Activated T-helper 17 cell treated with anti-CD3 and anti-CD28 coated beads, Interleukin-2, amount 50 U/mL, for 72 hours (primary cell): ENCODE data around the gene NAPG. TPM values are rescaled to one million over a fixed set of nuclear protein-coding genes. Genes with fewer than 3 reads are reported as not detected.
"Not testable (repeated sequence)": the region's sequence is repeated elsewhere in the genome, so short reads cannot be mapped to it uniquely, and the experiment has no call there.

ENCODE experiments used
- ATAC-seq: fragments of 150-1000 bp; cut with Tn5 transposase; replicated peaks from 2 replicates; pipeline ENCODE4 v1.10.0; 2021; ENCODE audit warnings: mild to moderate bottlenecking, moderate library complexity
- H3K27ac Mint-ChIP-seq: one replicate; pipeline ENCODE4 v1.8.0; 2022; ENCODE audit warnings: mixed read lengths
- H3K27me3 Mint-ChIP-seq: one replicate; pipeline ENCODE4 v1.8.0; 2022; ENCODE audit warnings: mixed read lengths
- H3K36me3 Mint-ChIP-seq: one replicate; pipeline ENCODE4 v1.8.0; 2022; ENCODE audit warnings: low read depth, mild to moderate bottlenecking, mixed read lengths
- H3K4me1 Mint-ChIP-seq: one replicate; pipeline ENCODE4 v1.8.0; 2022; ENCODE audit warnings: mixed read lengths
- H3K4me3 Mint-ChIP-seq: one replicate; pipeline ENCODE4 v1.8.0; 2022; ENCODE audit warnings: mild to moderate bottlenecking, mixed read lengths
- H3K9me3 Mint-ChIP-seq: one replicate; pipeline ENCODE4 v1.8.0; 2022; ENCODE audit warnings: mixed read lengths
- total RNA-seq, 2 donors: library from RNA; stranded (reverse); gene quantifications; one replicate each; pipeline ENCODE4 v1.2.3, GENCODE V29; 2022

Gene NAPG
- total RNA-seq, 2 donors from 2014 or later, result 30.9 to 38.0 TPM

DNA sequence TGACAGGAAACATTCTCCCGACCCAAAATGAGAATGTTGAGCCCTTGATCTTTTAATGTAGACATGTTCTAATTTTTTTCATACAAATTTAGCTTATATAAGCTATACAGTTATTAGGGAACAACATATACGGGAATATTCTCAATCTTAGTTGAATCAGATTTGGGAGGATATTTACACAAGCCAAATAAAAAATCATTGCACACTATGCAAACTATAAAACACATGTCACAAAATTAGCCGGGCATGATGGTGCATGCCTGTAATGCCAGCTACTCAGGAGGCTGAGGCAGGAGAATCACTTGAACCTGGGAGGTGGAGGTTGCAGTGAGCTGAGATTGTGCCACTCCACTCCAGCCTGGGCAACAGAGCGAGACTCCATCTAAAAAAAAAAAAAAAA is 71.9 kb downstream of the NAPG start:
- not testable (repeated sequence) for H3K4me1 Mint-ChIP-seq, ATAC-seq

DNA sequence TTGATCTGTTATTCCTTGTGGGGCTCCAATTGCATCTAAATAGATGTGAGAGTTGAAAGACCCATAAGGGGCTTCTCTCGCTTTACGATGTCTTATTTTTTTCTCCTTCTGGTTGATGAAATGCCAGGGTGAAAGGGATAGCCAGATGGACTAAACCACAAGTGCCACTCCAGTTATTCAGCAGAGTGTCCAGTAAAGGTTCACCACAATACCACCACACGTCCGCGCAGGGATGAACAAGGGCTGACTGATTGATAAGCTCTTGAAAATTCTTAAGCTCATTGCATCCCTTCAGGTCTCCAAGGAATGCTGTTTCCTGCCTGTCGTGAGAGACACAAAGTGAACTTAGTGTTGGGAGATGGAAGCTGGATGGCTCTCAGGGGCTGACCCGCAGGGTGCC is 74.9 kb downstream of the NAPG start:
- not testable (repeated sequence) for H3K4me1 Mint-ChIP-seq, H3K27me3 Mint-ChIP-seq, H3K36me3 Mint-ChIP-seq, ATAC-seq, H3K9me3 Mint-ChIP-seq, H3K27ac Mint-ChIP-seq, H3K4me3 Mint-ChIP-seq

More for the DNA sequence above, 71.9 kb downstream of the NAPG start:
- H3K27ac Mint-ChIP-seq, H3K27me3 Mint-ChIP-seq, H3K9me3 Mint-ChIP-seq, H3K4me3 Mint-ChIP-seq, H3K36me3 Mint-ChIP-seq: not testable (repeated sequence)

Other genes with a start within 250 kb of the NAPG start
- not detected for gene APCDD1, start 71.4 kb upstream of the NAPG start, total RNA-seq